HG03025 (cell line): Measurements from ENCODE around the gene NKD2.
"Not testable (repeated sequence)": the region's sequence is repeated elsewhere in the genome, so short reads cannot be mapped to it uniquely, and the experiment has no call there.

Source experiments
- ATAC-seq: cut with Tn5 transposase; IDR thresholded peaks from one replicate; pipeline ENCODE4 v1.9.1; 2021; ENCODE audit warnings: mild to moderate bottlenecking, moderate library complexity; ENCODE audit not compliant: unreplicated experiment, low FRiP score

The NKD2 gene

GRCh38 chr5:1008451-1009358, at the start of gene NKD2:
TSS of gene NKD2 (plus strand) at chr5:1008802. CDS start at chr5:1009058, 256 bp downstream.
- ATAC-seq: no peak

- no peak for ATAC-seq
Observed at GRCh38 chr5:959581-960531, 48.7 kb upstream of the NKD2 start.

DNA sequence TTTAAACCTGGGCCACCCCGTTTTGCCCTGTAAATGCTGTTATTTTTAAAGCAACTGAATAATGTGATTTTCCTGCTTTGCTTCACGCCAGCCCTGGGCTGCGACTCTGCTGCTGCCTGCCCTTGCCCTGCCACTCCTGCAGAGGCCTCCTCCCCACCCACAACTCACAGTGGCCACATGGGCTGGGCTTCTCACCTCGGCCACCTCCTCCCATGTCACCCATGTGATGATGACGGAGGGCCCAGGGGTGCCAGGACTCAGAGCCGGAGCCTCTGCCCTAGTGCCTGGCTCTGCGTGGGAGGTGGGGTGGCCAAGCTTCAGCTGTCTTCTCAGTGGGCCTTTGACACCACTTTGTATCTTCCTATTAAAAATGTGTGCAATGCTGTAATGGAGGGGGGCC, 48.1 kb upstream of the NKD2 start:
- ATAC-seq: no peak

DNA sequence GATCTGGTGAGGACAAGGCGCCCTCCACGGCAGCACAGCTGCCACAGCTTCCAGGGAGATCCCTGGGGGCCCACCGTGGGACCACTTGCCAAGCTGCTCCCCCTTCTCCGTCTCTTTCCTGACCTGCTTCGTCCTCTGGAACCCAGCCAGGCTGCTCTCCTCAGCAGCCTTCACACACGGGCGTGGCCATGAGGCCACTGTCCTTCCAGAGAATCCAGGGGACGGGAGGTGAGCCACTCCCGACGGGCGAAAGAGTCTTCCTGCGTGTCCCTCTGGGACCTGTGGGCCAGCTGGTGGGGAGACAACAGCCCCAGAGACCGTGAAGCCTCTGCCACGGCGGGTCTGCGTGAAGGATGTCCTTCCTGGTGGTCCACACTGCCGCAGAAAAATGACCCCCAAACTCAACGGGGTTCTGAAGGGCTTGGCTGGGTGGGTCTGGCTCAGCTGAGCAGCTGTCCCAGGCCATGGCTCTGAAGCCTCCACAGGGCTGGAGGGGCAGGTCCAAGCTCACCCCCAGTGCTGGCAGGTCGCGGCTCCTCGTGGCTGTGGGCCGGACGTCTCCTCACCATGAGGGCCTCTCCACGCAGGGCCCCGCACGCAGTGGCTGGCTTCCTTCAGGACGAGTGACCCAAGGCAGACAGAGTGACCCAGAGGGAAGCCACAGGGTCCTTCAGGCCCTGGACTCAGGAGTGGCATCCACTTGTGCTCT, 47.4 kb upstream of the NKD2 start:
- ATAC-seq: no peak

GRCh38 chr5:961711-962240, 46.8 kb upstream of the NKD2 start:
- no peak for ATAC-seq

GRCh38 chr5:962386-962785, 46.2 kb upstream of the NKD2 start:
- no peak for ATAC-seq

GRCh38 chr5:962801-963200, 45.8 kb upstream of the NKD2 start:
- no peak for ATAC-seq

GRCh38 chr5:963310-963672, 45.3 kb upstream of the NKD2 start:
- ATAC-seq: no peak

GRCh38 chr5:963673-964531, 44.7 kb upstream of the NKD2 start:
- ATAC-seq: peak; percentile 91

DNA sequence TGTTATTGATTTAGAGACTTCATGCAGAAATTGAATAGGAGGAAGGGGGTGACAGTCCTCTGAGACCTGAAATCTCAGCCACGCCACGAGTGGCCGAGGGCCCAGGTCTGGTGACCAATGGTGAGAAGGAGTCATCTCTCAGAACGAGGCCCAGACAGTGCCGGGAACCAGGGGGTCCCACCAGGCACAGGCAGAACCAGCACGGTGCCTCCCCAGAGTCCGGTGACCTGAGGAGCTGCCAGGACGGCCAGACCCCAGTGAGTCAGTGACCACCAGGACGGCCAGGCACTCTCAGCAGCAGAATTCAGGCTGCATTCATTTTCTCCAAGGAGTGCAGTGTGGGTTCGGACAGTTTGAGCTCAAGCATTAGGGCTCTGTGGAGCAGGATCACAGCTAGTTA, 43.8 kb upstream of the NKD2 start:
- ATAC-seq: no peak

DNA sequence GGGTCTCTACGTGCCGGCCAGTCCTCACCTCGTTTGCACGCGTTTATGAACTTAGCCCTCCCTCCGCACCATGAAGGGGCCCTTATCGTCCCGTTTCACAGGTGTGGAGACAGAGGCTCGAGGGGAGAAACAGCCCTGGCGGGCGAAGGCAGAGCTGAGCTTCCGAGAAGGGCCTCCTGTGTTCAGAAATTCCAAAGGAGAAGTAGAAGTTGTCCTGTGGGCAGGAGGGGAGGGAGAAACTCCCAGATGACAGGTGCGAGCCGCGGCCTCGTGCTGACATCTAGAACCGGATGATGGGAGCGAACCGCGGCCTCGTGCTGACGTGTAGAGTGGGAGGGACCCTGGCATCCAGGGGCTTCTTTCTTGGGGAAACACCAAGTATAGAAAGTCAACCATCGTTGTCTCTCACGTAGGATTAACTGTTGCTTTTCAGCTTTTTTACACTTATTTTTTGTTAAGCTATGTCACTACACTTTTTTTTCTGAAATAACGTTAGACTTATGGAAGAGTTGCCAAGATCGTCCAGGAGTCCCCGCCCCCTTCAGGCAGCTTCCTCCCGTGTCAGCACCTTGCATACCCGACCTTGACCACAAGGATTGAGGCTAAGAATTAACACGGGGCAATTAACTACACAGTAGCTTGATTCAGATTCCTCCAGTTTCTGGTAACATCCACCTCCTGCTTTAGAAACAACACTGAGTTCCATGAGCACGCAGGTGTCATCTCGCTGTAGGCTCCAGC, 42.8 kb upstream of the NKD2 start:
- ATAC-seq: no peak

- ATAC-seq: no peak
Observed at GRCh38 chr5:966345-966710, 42.3 kb upstream of the NKD2 start.

DNA sequence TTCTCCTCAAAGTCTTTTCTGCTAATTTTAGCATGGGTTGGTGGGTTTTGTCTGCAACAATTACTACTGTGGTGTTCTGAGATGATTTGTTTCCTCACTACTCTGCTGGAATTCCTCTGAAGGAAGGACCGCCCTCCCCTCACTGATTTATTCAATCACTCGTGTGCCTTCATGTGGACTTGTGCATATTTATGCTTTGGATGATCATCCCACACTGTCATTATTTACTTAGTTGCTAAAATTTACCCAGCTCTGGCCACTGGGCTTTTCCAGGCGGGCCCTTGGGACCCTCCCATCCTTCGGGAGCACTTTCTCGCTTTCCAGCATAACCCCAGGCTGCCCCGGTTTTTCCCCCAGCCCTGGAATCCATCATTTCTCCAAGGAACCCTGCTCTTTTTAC, 41.7 kb upstream of the NKD2 start:
- ATAC-seq: no peak

GRCh38 chr5:968881-969280, 39.7 kb upstream of the NKD2 start:
- ATAC-seq: no peak

DNA sequence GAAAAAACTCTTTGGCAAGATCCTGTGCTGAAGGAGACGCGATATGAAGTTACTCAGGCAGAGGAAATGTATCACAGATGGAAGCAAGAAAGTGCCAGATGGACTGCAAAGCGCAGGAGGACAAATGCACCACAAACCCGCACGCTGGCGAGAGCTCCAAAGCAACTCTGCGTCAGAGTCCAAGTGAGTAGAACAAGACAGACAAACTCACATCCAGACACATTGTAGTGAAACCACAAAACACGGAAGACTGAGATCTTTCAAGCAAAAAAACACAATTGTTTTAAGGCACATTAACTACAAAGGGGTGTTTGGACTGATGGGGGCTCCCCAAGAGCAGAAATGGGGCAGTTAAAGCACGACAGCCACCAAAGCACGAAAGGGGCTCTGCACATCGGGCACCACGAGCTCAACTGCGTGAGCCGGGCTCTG, 39.2 kb upstream of the NKD2 start:
- no peak for ATAC-seq

GRCh38 chr5:972575-972974, 36.0 kb upstream of the NKD2 start:
- not testable (repeated sequence) for ATAC-seq

DNA sequence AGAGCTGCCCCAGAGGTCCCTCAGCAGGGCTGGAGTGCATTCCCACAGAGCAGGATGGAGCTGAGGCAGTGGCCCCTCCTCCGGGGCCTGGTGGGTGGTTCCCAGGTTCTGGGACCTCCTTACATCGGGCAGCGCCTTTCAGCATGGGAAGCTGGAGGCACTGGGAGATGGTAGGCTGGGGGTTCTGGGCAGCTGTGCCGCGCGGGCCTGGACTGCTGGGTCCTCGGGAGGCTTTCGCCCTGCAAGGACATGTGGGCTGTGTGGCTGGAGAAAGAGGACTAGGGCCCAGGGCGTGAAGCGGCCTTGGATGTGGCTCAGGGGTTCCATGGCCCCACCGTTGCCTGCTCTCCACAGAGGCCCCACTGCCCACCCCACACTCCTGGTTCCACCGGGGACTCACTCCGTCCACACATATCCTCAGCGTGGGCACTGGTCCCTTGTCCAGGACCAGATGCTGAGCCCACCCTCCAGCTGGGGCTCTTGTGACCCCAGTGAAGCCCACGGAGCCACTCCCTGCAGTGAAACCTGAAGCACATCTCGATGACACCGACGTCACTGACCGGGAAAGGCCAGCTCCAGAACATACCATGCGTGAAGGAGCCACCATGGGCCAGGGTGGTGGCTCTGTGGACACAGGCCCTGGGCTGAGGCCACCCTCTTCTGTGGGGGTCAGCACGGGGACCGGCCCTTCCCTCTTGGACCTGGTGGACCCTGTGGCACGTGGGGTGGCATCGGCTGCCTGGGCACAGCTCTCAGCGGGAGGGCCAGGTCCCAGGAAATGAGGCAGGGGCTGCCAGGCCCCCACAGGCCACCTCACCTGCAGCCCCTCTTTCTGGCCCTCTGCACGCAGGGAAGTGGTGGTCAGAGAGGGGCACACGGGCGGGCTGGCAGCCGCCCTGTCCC, 31.5 kb upstream of the NKD2 start:
- ATAC-seq: no peak

GRCh38 chr5:978054-978453, 30.5 kb upstream of the NKD2 start:
- no peak for ATAC-seq
